HG03095 (cell line): Measurements from ENCODE around the gene GCLM.

ENCODE experiments used
- ATAC-seq: cut with Tn5 transposase; IDR thresholded peaks from one replicate; pipeline ENCODE4 v1.9.1; 2021; ENCODE audit warnings: moderate library complexity; ENCODE audit not compliant: unreplicated experiment

GCLM gene

GRCh38 chr1:93847811-93848288, 61.4 kb downstream of the GCLM start:
- ATAC-seq: peak; percentile 11

- peak; percentile 65 for ATAC-seq
These were observed 62.0 kb downstream of the GCLM start for GRCh38 chr1:93846992-93847810.

DNA sequence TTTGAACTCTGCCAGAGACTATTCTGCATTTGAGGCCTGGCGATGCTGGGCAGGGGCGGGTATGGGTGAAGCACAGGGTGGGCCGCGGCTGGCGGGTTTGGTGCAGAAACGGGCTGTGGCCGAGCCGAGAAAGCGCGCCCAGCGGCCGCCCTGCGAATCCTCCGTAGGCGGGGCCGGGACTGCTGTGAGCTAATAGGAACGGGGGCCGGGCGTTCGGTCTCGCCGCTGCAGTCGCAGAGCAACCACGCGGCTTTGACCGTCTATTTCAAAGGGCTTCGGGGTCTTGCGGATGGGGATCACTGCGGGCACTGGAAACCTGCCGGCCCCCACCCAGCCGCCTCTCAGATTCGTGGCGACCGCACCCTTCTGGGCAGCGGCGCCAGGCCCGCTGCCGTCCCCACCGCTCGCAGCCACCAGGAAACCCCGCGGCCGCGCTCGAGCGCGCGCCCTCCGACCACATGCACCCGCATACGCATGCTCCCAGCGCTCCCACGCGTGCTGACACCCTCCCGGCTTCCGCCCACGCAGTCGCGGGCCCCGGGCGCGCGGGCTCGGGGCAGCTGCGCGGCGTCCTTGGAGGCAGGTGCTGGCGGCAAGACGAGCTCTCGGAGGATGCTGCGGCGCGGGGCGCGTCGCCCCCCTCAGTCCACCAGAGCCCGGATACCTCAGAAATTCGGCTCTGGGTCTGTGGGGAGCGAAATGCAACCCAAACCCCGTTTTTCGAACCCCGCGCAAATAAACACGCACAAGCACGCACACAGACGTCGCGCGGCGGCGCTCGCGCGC, 62.8 kb downstream of the GCLM start:
- peak; percentile 50 for ATAC-seq

GRCh38 chr1:93845538-93846205, 63.6 kb downstream of the GCLM start:
- ATAC-seq: peak; percentile 1

DNA sequence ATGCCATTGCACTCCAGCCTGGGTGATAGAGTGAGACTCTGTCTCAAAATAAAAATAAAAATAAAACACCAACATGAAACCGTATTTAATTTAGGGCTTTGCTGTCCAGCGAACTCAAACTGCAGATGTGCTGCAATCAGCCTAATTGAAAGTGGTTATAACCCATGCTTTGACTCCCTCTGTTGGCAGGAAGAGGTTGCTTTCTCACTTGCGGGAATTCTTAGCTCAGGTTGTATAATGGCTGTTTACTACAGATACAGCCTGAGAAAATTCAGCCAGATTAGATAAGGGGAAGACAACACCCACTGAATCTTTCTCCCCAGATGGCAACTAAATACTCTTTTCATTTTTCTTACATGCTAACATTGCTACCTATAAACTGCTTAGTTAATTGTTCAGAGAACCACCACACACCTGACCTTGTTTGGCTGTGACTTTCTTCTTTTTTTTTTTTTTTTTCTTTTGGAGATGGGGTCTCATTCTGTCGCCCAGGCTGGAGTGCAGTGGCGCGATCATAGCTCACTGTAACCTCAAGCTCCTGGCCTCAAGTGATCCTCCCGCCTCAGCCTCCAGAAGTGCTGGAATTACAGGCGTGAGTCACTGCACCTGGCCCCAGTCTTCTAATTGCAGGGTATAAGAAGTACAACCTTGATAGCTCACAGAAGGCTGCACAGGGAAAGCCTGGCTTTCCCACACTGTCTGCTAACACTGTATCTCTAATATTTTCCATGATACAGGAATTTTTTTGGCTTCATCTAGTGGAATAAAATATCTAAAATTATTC, 64.8 kb downstream of the GCLM start:
- no peak for ATAC-seq

GRCh38 chr1:93842750-93843500, 66.3 kb downstream of the GCLM start:
- ATAC-seq: no peak

DNA sequence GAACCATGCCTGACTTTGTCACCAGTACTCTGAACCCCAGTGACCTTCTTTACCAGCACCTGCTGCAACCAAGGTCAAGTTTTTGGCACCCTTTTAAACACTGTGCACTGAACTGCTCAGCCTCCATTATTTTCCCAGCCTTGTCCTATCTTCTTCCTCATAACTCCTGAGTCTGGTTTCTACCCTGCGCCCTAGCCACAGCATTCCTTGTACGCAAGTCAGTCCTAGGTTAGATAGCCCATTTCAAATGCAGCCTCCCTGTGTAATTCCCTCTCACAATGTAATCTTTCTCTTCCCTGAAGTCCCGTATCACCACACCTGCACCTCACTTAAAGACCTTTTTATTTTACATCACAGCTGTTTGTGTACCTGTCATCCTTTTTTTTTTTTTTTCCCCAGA, 67.5 kb downstream of the GCLM start:
- no peak for ATAC-seq

- no peak for ATAC-seq
These were observed 68.2 kb downstream of the GCLM start for GRCh38 chr1:93840956-93841482.

- ATAC-seq: no peak
These were observed 69.5 kb downstream of the GCLM start for GRCh38 chr1:93839753-93840152.

- no peak for ATAC-seq
These were observed 69.9 kb downstream of the GCLM start for GRCh38 chr1:93839307-93839706.

GRCh38 chr1:93837961-93838360, 71.3 kb downstream of the GCLM start:
- ATAC-seq: no peak
